Mesenchymal stem cell (in vitro differentiated cells and primary cell): Measurements from ENCODE around the gene HLA-B.
"Not testable (repeated sequence)": the region's sequence is repeated elsewhere in the genome, so short reads cannot be mapped to it uniquely, and the experiment has no call there.

Experiments
- DNase-seq: peaks from one replicate; pipeline ENCODE4 v3.0.0-alpha.2; 2013
- H2AFZ ChIP-seq: one replicate; pipeline ENCODE4 v1.6.1; 2013; ENCODE audit warnings: low read depth, mild to moderate bottlenecking, control low read depth, inconsistent platforms, low read length, moderate library complexity
- H2AK5ac ChIP-seq: 2 replicates; pipeline ENCODE4 v1.6.1; 2013; ENCODE audit warnings: low read length, moderate library complexity, mild to moderate bottlenecking, inconsistent platforms; ENCODE audit not compliant: severe bottlenecking
- H2BK120ac ChIP-seq: one replicate; pipeline ENCODE4 v1.6.1; 2013; ENCODE audit warnings: low read depth, mild to moderate bottlenecking, inconsistent platforms, low read length, moderate library complexity
- H2BK12ac ChIP-seq, 2 experiments: one replicate each; pipeline ENCODE4 v1.6.1; 2013; ENCODE audit warnings: inconsistent platforms in 2 of 2, low read length in 2 of 2, mild to moderate bottlenecking in 2 of 2, moderate library complexity in 2 of 2, control low read depth in 1 of 2
- H2BK15ac ChIP-seq: one replicate; pipeline ENCODE4 v1.6.1; 2013; ENCODE audit warnings: mild to moderate bottlenecking, low read depth, inconsistent platforms; ENCODE audit not compliant: poor library complexity, severe bottlenecking
- H2BK5ac ChIP-seq: 2 replicates; pipeline ENCODE4 v1.6.1; 2013; ENCODE audit warnings: low read depth, mild to moderate bottlenecking, low read length, control low read depth, inconsistent platforms; ENCODE audit not compliant: poor library complexity, severe bottlenecking
- H3K14ac ChIP-seq, 2 experiments: one replicate each; pipeline ENCODE4 v1.6.1; 2013; ENCODE audit warnings: inconsistent platforms in 2 of 2, low read length in 2 of 2, control low read depth in 1 of 2, mild to moderate bottlenecking in 1 of 2, moderate library complexity in 1 of 2
- H3K18ac ChIP-seq, 2 experiments: one replicate each; pipeline ENCODE4 v1.6.1; 2013; ENCODE audit warnings: inconsistent platforms in 2 of 2, low read length in 2 of 2, control low read depth in 1 of 2, low read depth in 1 of 2, mild to moderate bottlenecking in 1 of 2
- H3K23ac ChIP-seq, 2 experiments: one replicate each; pipeline ENCODE4 v1.6.1; 2013; ENCODE audit warnings: inconsistent platforms in 2 of 2, low read length in 2 of 2, mild to moderate bottlenecking in 2 of 2, moderate library complexity in 2 of 2, control low read depth in 1 of 2
- H3K27ac ChIP-seq: 2 replicates; pipeline ENCODE4 v1.5.1; 2013; ENCODE audit warnings: mild to moderate bottlenecking, moderate library complexity, low read length, control low read depth, inconsistent platforms; ENCODE audit not compliant: poor library complexity, severe bottlenecking
- H3K27me3 ChIP-seq, 2 experiments: 2 replicates each; pipeline versions ENCODE4 v1.6.1 to v1.7.0; 2013; ENCODE audit warnings: low read length in 2 of 2, mild to moderate bottlenecking in 2 of 2, moderate library complexity in 2 of 2, control low read depth in 1 of 2, inconsistent platforms in 1 of 2; ENCODE audit not compliant: control insufficient read depth in 1 of 2, insufficient read depth in 1 of 2
- H3K36me3 ChIP-seq, 2 experiments: 2 replicates each; pipeline versions ENCODE4 v1.6.1 to v1.7.0; 2013; ENCODE audit warnings: low read length in 2 of 2, control low read depth in 1 of 2, inconsistent platforms in 1 of 2, low read depth in 1 of 2, mild to moderate bottlenecking in 1 of 2; ENCODE audit not compliant: insufficient read depth in 2 of 2, control insufficient read depth in 1 of 2
- H3K4ac ChIP-seq, 2 experiments: one replicate each; pipeline ENCODE4 v1.6.1; 2013; ENCODE audit warnings: inconsistent platforms in 2 of 2, low read length in 2 of 2, mild to moderate bottlenecking in 2 of 2, moderate library complexity in 2 of 2, control low read depth in 1 of 2, low read depth in 1 of 2
- H3K4me1 ChIP-seq: 2 replicates; pipeline ENCODE4 v1.6.1; 2013; ENCODE audit warnings: low read depth, low read length, control low read depth; ENCODE audit not compliant: control insufficient read depth, insufficient read depth
- H3K4me2 ChIP-seq: 2 replicates; pipeline ENCODE4 v1.6.1; 2013; ENCODE audit warnings: low read length, mild to moderate bottlenecking, inconsistent platforms; ENCODE audit not compliant: poor library complexity, severe bottlenecking
- H3K4me3 ChIP-seq, 2 experiments: 2 replicates each; pipeline versions ENCODE4 v1.5.1 to v1.7.0; 2013; ENCODE audit warnings: low read length in 2 of 2, mild to moderate bottlenecking in 2 of 2, control low read depth in 1 of 2, low read depth in 1 of 2; ENCODE audit not compliant: insufficient read depth in 1 of 2
- H3K79me1 ChIP-seq: replicated peaks from 2 replicates; pipeline ENCODE4 v1.6.1; 2013; ENCODE audit warnings: mild to moderate bottlenecking, control low read depth, low read length, inconsistent platforms; ENCODE audit not compliant: poor library complexity, severe bottlenecking
- H3K9ac ChIP-seq: 2 replicates; pipeline ENCODE4 v1.7.0; 2013; ENCODE audit warnings: mild to moderate bottlenecking, low read length, moderate library complexity
- H3K9me3 ChIP-seq: 2 replicates; pipeline ENCODE4 v1.7.0; 2013; ENCODE audit warnings: mild to moderate bottlenecking, low read length; ENCODE audit not compliant: control insufficient read depth
- H4K8ac ChIP-seq: one replicate; pipeline ENCODE4 v1.6.1; 2013; ENCODE audit warnings: inconsistent platforms, mild to moderate bottlenecking, low read length, moderate library complexity
- H4K91ac ChIP-seq: one replicate; pipeline ENCODE4 v1.6.1; 2013; ENCODE audit warnings: mild to moderate bottlenecking, low read length, inconsistent platforms
- WGBS: methylation state at CpG from one replicate; pipeline ENCODE4 v1.1.7; 2013; ENCODE audit warnings: mixed read lengths; 5-methylcytosine and 5-hydroxymethylcytosine counted together

Gene HLA-B

DNA sequence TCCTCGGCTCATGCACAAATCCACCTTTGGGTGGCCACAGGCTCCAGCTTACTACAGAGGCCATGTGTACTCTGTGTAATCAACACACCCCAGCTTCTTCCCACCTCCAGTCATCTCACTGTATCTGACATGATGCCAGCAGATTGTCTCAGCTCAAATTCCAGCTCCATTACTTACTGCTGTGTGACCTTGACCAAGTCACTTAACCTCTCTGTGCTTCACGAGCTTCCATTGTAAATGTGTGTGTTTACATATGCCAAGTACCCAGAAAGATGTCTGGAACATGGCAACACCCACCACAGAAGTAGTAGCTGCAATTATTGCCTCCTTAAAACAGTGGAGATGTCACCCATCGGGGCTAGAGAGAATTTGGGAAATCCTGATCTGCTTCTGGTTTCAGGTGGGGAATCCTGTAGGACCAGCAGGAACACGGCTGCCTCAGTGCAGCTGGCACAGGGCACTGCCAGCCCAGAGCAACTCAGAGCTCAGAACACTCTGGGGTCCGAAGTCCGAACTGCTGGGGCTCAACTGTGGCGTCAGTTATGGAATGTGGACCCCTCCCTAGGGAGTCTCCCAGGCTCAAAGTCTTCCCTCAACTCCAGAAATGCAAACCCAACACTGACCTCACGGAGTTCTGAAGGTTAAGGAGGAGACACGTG, 21.2 kb upstream of the HLA-B start:
- Histone ChIP-seq H2AK5ac (no peak overlapping the region), H3K4me1 (no peaks in the 10 kb centered on the region), H4K8ac (no peak overlapping the region), H2BK12ac (no peak overlapping the region), H3K79me1 (no peaks in the 10 kb centered on the region), H3K27me3 (peaks cover 45 to 56% of the 10 kb centered on the region in 2 experiments), H3K4ac (no peak overlapping the region), H3K27ac (no peak overlapping the region), H3K9ac (no peak overlapping the region), H3K4me3 (no peak overlapping the region), H3K36me3 (no peaks in the 10 kb centered on the region), H3K9me3 (no peaks in the 10 kb centered on the region), H2AFZ (no peak overlapping the region), H2BK15ac (no peak overlapping the region), H3K4me2 (no peak overlapping the region), H3K14ac (no peak overlapping the region), H4K91ac (no peak overlapping the region), H2BK5ac (no peak overlapping the region), H2BK120ac (no peak overlapping the region), H3K18ac (no peak overlapping the region), H3K23ac (no peak overlapping the region)
- WGBS: 62% methylated on average over 9 of the region's 9 CpGs
- DNase-seq: no peak

GRCh38 chr6:31377029-31377428, 20.1 kb upstream of the HLA-B start:
- no peak overlapping the region for H3K9ac ChIP-seq
- no peaks in the 10 kb centered on the region for H3K36me3 ChIP-seq
- no peak overlapping the region for H3K18ac ChIP-seq
- H3K4me3 ChIP-seq: no peak overlapping the region
- peaks cover 4% of the 10 kb centered on the region for H3K9me3 ChIP-seq
- WGBS: 62% methylated on average over 2 of the region's 4 CpGs
- peak overlapping the region; percentile 7 for H4K91ac ChIP-seq
- no peak overlapping the region for H3K14ac ChIP-seq
- H2BK15ac ChIP-seq: no peak overlapping the region
- H2BK5ac ChIP-seq: no peak overlapping the region
- H3K4ac ChIP-seq: no peak overlapping the region
- no peaks in the 10 kb centered on the region for H3K4me1 ChIP-seq
- H2BK120ac ChIP-seq: no peak overlapping the region
- H2AK5ac ChIP-seq: no peak overlapping the region
- no peaks in the 10 kb centered on the region for H3K79me1 ChIP-seq
- peaks cover 42 to 67% of the 10 kb centered on the region in 2 experiments for H3K27me3 ChIP-seq
- no peak overlapping the region for H3K4me2 ChIP-seq
- no peak overlapping the region for H2AFZ ChIP-seq
- no peak overlapping the region for H4K8ac ChIP-seq
- no peak for DNase-seq
- no peak overlapping the region for H3K27ac ChIP-seq
- no peak overlapping the region for H2BK12ac ChIP-seq
- H3K23ac ChIP-seq: no peak overlapping the region

DNA sequence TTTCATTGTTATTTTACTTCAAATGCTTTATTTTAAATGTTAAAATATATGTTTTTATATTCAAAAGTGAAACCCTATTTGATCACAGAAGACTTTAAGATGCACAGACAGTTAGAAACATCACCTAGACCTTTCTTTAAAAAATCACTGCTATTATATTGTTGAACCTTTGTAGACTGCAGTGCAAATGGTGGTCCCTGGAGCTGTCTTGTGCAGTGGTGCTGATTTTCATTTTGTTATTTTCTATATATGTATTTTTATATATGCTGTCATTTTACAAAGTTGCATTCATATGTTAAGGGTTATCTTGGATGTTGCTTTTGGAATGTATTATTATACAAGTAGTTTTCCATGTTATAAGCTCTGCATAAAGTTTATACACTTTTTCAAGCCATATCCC, 18.7 kb upstream of the HLA-B start:
- Histone ChIP-seq H2AK5ac (no peak overlapping the region), H3K27me3 (peaks cover 39 to 69% of the 10 kb centered on the region in 2 experiments), H2BK120ac (no peak overlapping the region), H2BK5ac (no peak overlapping the region), H3K36me3 (no peaks in the 10 kb centered on the region), H3K9ac (no peak overlapping the region), H3K4me2 (no peak overlapping the region), H3K4me3 (no peak overlapping the region), H3K23ac (no peak overlapping the region), H2BK15ac (no peak overlapping the region), H3K14ac (no peak overlapping the region), H4K91ac (no peak overlapping the region), H3K9me3 (peaks cover 9% of the 10 kb centered on the region), H3K27ac (no peak overlapping the region), H2AFZ (no peak overlapping the region), H2BK12ac (no peak overlapping the region), H3K18ac (no peak overlapping the region), H3K4me1 (no peaks in the 10 kb centered on the region), H3K79me1 (no peaks in the 10 kb centered on the region), H4K8ac (no peak overlapping the region), H3K4ac (no peak overlapping the region)
- no peak for DNase-seq

GRCh38 chr6:31374118-31374517, 17.1 kb upstream of the HLA-B start:
- not testable (repeated sequence) for H3K4me1 ChIP-seq, H2BK12ac ChIP-seq, H3K9me3 ChIP-seq, H2BK15ac ChIP-seq, H3K14ac ChIP-seq, H4K91ac ChIP-seq, H3K36me3 ChIP-seq, H3K23ac ChIP-seq, H3K4me2 ChIP-seq, H3K4me3 ChIP-seq, H3K18ac ChIP-seq, DNase-seq, H2BK5ac ChIP-seq, H4K8ac ChIP-seq, H2AFZ ChIP-seq, H3K27ac ChIP-seq, H3K4ac ChIP-seq, H3K9ac ChIP-seq, H2AK5ac ChIP-seq, H2BK120ac ChIP-seq, H3K79me1 ChIP-seq
- peaks cover 34 to 71% of the 10 kb centered on the region in 2 experiments for H3K27me3 ChIP-seq
- 0% methylated on average over 1 of the region's 8 CpGs for WGBS
